ENCODE results near the gene GPC3.

Gene GPC3

DNA sequence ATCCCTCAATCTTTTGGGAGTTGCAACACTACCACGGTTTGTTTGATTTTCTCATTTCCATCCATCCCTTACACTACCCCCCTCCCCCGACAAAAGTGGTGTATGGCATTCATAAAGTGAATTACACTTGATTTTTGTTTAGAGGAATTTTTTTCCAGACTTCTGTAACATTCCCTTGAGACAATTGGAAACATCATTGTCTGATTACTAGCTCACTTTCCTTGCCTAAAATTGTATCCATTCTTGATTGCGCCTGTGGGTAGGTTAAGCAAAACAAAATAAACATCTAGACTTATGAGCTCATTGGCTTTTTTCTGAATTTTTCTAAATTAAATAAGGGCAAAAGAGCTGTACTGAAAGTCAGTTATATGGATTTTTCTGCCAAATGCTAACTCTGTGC lies 3.5 kb downstream of the GPC3 start:
- no peak overlapping the region for H2BK5ac ChIP-seq (ENCODE audit: low read length)
- no peak overlapping the region for H3K27ac ChIP-seq (ENCODE audit: low read depth, low read length)
- H4K8ac ChIP-seq (ENCODE audit: low read depth, low read length): no peak overlapping the region
- H3K4me2 ChIP-seq (ENCODE audit: low read length): no peak overlapping the region
- H3K23ac ChIP-seq (ENCODE audit: low read length): no peak overlapping the region
- DNase-seq: no peak
- no peaks in the 10 kb centered on the region for H3K4me1 ChIP-seq (ENCODE audit: control insufficient read depth, low read depth, low read length)
- no peak overlapping the region for H3K9ac ChIP-seq (ENCODE audit: low read length)
- no peak overlapping the region for H3K18ac ChIP-seq (ENCODE audit: low read length)
- WGBS (ENCODE audit: extremely low coverage, insufficient coverage, low lambda C conversion rate): no CpG with 5 or more reads among the region's 3 CpGs
- no peaks in the 10 kb centered on the region for H3K27me3 ChIP-seq (ENCODE audit: insufficient read depth, low read length, poor library complexity)
- H2BK120ac ChIP-seq (ENCODE audit: low read depth, low read length): no peak overlapping the region
- no peak overlapping the region for H3K4me3 ChIP-seq (ENCODE audit: low read length)
- H3K36me3 ChIP-seq (ENCODE audit: control insufficient read depth, insufficient read depth, low read length): no peaks in the 10 kb centered on the region
- no peak overlapping the region for H3K56ac ChIP-seq (ENCODE audit: low read length)
- H3K4ac ChIP-seq (ENCODE audit: low read depth, low read length): no peak overlapping the region
- H3K79me1 ChIP-seq (ENCODE audit: low read length): no peaks in the 10 kb centered on the region
- H3K79me2 ChIP-seq (ENCODE audit: control insufficient read depth, insufficient read depth, low read length): no peaks in the 10 kb centered on the region
- no peak overlapping the region for H2BK15ac ChIP-seq (replicated peaks; ENCODE audit: low read depth)
- H2AK5ac ChIP-seq (ENCODE audit: low read length): no peak overlapping the region
- no peak overlapping the region for H4K5ac ChIP-seq (ENCODE audit: low read length)

DNA sequence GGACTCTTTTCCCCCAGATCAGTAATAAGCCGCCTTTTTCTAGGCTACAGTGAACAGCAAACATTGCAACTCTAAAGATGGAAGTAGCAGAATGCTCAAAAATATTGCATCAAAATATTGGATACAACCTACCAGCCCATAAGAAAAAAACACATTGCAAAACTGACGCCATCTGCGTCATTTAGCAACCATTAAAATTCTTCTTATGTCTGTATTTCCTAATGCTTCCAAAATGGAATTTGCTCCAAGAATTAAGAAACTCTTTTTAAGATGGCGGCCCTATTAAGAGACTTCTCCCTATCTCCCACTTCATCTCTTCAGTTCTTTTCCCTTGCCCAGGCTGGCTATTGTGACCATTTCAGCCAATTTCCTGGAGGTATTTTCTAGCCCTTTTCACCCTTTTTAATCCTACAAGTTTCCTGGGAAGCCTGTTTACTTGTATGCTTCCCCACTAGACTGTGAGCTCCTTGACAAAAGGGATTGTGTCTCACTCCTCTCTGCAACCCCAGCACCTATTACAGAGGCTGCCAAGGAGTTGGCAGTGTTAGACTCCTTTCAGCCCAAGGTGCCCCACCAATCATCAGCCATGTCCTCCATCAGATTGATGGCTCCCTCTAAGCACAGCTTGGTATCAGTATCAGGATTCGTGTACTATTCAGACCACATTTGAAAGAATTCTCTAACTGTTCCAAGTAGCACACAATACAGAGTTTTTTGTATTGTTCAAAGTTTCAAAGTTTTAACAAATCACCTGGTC lies 4.4 kb downstream of the GPC3 start:
- H2BK5ac ChIP-seq (ENCODE audit: low read length): no peak overlapping the region
- no peak overlapping the region for H4K5ac ChIP-seq (ENCODE audit: low read length)
- no peaks in the 10 kb centered on the region for H3K79me1 ChIP-seq (ENCODE audit: low read length)
- H3K4me1 ChIP-seq (ENCODE audit: control insufficient read depth, low read depth, low read length): no peaks in the 10 kb centered on the region
- no peak for DNase-seq
- no peak overlapping the region for H3K23ac ChIP-seq (ENCODE audit: low read length)
- H3K27me3 ChIP-seq (ENCODE audit: insufficient read depth, low read length, poor library complexity): no peaks in the 10 kb centered on the region
- WGBS (ENCODE audit: extremely low coverage, insufficient coverage, low lambda C conversion rate): no CpG with 5 or more reads among the region's 5 CpGs
- H3K4ac ChIP-seq (ENCODE audit: low read depth, low read length): no peak overlapping the region
- H3K56ac ChIP-seq (ENCODE audit: low read length): no peak overlapping the region
- no peak overlapping the region for H3K9ac ChIP-seq (ENCODE audit: low read length)
- H2BK15ac ChIP-seq (replicated peaks; ENCODE audit: low read depth): no peak overlapping the region
- H3K4me3 ChIP-seq (ENCODE audit: low read length): no peak overlapping the region
- H3K36me3 ChIP-seq (ENCODE audit: control insufficient read depth, insufficient read depth, low read length): no peaks in the 10 kb centered on the region
- no peak overlapping the region for H3K18ac ChIP-seq (ENCODE audit: low read length)
- no peak overlapping the region for H3K4me2 ChIP-seq (ENCODE audit: low read length)
- H2AK5ac ChIP-seq (ENCODE audit: low read length): no peak overlapping the region
- H2BK120ac ChIP-seq (ENCODE audit: low read depth, low read length): no peak overlapping the region
- no peak overlapping the region for H4K8ac ChIP-seq (ENCODE audit: low read depth, low read length)
- no peak overlapping the region for H3K27ac ChIP-seq (ENCODE audit: low read depth, low read length)
- H3K79me2 ChIP-seq (ENCODE audit: control insufficient read depth, insufficient read depth, low read length): no peaks in the 10 kb centered on the region

DNA sequence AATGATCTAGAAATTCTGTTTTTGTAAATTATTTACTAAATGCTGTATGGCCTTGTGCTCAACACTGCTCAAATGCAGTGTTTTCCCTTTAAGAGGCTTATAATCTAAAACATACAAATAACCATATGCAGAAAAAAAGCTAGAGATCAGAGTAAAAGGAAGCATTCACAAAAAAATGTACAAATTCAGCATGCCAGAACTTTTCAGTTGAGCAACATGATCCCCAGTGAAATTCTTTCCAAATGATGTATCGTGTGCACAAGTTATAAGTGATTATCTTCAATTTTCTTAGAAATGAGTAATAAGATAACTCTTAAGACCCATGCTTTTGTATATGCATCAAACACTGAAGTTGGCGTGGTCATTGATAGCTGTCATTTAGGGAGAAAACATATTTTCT lies 5.0 kb downstream of the GPC3 start:
- Histone ChIP-seq H3K27me3 (ENCODE audit: insufficient read depth, low read length, poor library complexity) (no peaks in the 10 kb centered on the region), H3K36me3 (ENCODE audit: control insufficient read depth, insufficient read depth, low read length) (no peaks in the 10 kb centered on the region), H4K8ac (ENCODE audit: low read depth, low read length) (no peak overlapping the region), H3K9ac (ENCODE audit: low read length) (no peak overlapping the region), H2BK15ac (replicated peaks; ENCODE audit: low read depth) (no peak overlapping the region), H3K4me2 (ENCODE audit: low read length) (no peak overlapping the region), H3K56ac (ENCODE audit: low read length) (no peak overlapping the region), H3K4me1 (ENCODE audit: control insufficient read depth, low read depth, low read length) (no peaks in the 10 kb centered on the region), H3K4me3 (ENCODE audit: low read length) (no peak overlapping the region), H3K4ac (ENCODE audit: low read depth, low read length) (no peak overlapping the region), H3K79me2 (ENCODE audit: control insufficient read depth, insufficient read depth, low read length) (no peaks in the 10 kb centered on the region), H3K18ac (ENCODE audit: low read length) (no peak overlapping the region), H2AK5ac (ENCODE audit: low read length) (no peak overlapping the region), H2BK120ac (ENCODE audit: low read depth, low read length) (no peak overlapping the region), H4K5ac (ENCODE audit: low read length) (no peak overlapping the region), H3K23ac (ENCODE audit: low read length) (no peak overlapping the region), H3K27ac (ENCODE audit: low read depth, low read length) (no peak overlapping the region), H2BK5ac (ENCODE audit: low read length) (no peak overlapping the region), H3K79me1 (ENCODE audit: low read length) (no peaks in the 10 kb centered on the region)
- no peak for DNase-seq
- whole genome bisulfite sequencing (ENCODE audit: extremely low coverage, insufficient coverage, low lambda C conversion rate): no CpG with 5 or more reads among the region's 2 CpGs

DNA sequence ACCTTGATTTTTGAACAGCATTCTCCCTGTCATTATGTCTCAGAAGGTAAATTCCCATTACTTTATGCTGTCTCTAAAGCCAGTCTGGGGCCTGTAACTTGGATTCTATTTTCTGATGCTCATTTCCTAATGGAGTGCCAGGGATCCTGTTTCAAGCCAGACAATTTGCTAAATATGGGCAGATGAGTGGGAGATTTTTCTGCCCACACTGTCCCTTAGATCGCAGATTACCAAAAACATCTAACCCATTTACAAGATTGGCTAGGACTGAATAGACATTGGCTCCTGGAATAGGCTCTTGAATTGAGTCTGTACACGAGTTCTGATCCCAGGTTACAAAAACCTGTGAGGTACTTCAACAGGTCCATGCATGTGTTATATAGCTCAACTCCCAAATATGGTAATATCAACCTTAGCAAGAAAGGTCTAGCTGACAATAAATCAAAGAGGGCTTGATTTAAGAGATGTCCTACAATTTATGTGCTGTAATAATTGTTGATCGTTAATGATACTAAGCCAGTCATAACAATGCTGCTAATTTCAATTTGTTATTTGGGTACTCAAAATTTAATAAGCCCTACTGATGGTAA lies 5.7 kb downstream of the GPC3 start:
- Histone ChIP-seq H2AK5ac (ENCODE audit: low read length) (no peak overlapping the region), H3K23ac (ENCODE audit: low read length) (no peak overlapping the region), H2BK5ac (ENCODE audit: low read length) (no peak overlapping the region), H3K4me3 (ENCODE audit: low read length) (no peak overlapping the region), H3K18ac (ENCODE audit: low read length) (no peak overlapping the region), H3K36me3 (ENCODE audit: control insufficient read depth, insufficient read depth, low read length) (no peaks in the 10 kb centered on the region), H3K4me1 (ENCODE audit: control insufficient read depth, low read depth, low read length) (no peaks in the 10 kb centered on the region), H3K56ac (ENCODE audit: low read length) (no peak overlapping the region), H4K8ac (ENCODE audit: low read depth, low read length) (no peak overlapping the region), H3K4me2 (ENCODE audit: low read length) (no peak overlapping the region), H2BK120ac (ENCODE audit: low read depth, low read length) (no peak overlapping the region), H2BK15ac (replicated peaks; ENCODE audit: low read depth) (no peak overlapping the region), H4K5ac (ENCODE audit: low read length) (no peak overlapping the region), H3K79me1 (ENCODE audit: low read length) (no peaks in the 10 kb centered on the region), H3K27ac (ENCODE audit: low read depth, low read length) (no peak overlapping the region), H3K9ac (ENCODE audit: low read length) (no peak overlapping the region), H3K4ac (ENCODE audit: low read depth, low read length) (no peak overlapping the region), H3K27me3 (ENCODE audit: insufficient read depth, low read length, poor library complexity) (no peaks in the 10 kb centered on the region), H3K79me2 (ENCODE audit: control insufficient read depth, insufficient read depth, low read length) (no peaks in the 10 kb centered on the region)
- WGBS (ENCODE audit: extremely low coverage, insufficient coverage, low lambda C conversion rate): no CpG with 5 or more reads among the region's 3 CpGs
- no peak for DNase-seq

DNA sequence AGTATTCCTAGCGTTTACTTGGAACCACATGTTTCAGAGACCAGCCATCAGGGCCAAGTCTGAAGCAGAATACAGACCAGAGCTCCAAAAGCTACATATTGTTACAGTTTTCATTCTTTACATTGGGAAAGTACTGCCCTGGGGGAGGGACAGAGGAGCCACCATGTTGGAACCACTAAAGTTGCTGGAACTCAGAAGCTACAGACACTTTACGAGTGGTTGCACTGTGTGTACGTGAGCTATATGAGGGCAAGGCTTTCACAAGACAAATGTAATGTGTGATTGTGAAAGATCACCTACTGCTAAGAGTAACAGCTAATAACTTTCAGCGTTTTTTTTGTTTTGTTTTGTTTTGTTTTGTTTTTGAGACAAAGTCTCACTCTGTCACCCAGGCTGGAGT lies 11.7 kb downstream of the GPC3 start:
- no peaks in the 10 kb centered on the region for H3K79me1 ChIP-seq (ENCODE audit: low read length)
- no peaks in the 10 kb centered on the region for H3K27me3 ChIP-seq (ENCODE audit: insufficient read depth, low read length, poor library complexity)
- H4K8ac ChIP-seq (ENCODE audit: low read depth, low read length): no peak overlapping the region
- no peaks in the 10 kb centered on the region for H3K36me3 ChIP-seq (ENCODE audit: control insufficient read depth, insufficient read depth, low read length)
- no peak overlapping the region for H3K27ac ChIP-seq (ENCODE audit: low read depth, low read length)
- no peak overlapping the region for H2BK5ac ChIP-seq (ENCODE audit: low read length)
- no peak overlapping the region for H3K23ac ChIP-seq (ENCODE audit: low read length)
- no peak overlapping the region for H3K18ac ChIP-seq (ENCODE audit: low read length)
- no peak overlapping the region for H3K4ac ChIP-seq (ENCODE audit: low read depth, low read length)
- no peak overlapping the region for H3K4me2 ChIP-seq (ENCODE audit: low read length)
- no peak overlapping the region for H3K9ac ChIP-seq (ENCODE audit: low read length)
- no peak overlapping the region for H2BK15ac ChIP-seq (replicated peaks; ENCODE audit: low read depth)
- no peak for DNase-seq
- no peak overlapping the region for H3K4me3 ChIP-seq (ENCODE audit: low read length)
- no peaks in the 10 kb centered on the region for H3K79me2 ChIP-seq (ENCODE audit: control insufficient read depth, insufficient read depth, low read length)
- no peak overlapping the region for H2AK5ac ChIP-seq (ENCODE audit: low read length)
- no peaks in the 10 kb centered on the region for H3K4me1 ChIP-seq (ENCODE audit: control insufficient read depth, low read depth, low read length)
- no CpG with 5 or more reads among the region's 4 CpGs for WGBS (ENCODE audit: extremely low coverage, insufficient coverage, low lambda C conversion rate)
- no peak overlapping the region for H3K56ac ChIP-seq (ENCODE audit: low read length)
- no peak overlapping the region for H4K5ac ChIP-seq (ENCODE audit: low read length)
- no peak overlapping the region for H2BK120ac ChIP-seq (ENCODE audit: low read depth, low read length)

DNA sequence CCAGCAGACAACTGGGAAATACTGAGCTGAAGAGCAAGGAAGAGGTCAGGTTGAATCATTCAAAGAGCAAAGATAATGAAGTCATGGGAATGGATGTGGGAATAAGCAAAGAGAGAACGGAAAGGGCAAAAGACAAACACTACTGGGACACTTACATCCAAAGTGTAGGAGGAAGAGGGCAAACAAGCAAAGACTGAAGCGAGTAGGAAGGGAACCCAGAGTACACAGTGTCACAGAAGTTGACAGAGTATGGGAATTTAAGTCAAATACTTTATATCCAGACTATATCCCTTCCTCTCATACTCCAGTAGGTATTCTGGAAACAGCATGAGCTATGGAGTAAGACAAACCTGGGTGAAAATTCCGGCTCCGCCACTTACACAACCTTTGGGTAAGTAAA lies 12.5 kb downstream of the GPC3 start:
- Histone ChIP-seq H3K27me3 (ENCODE audit: insufficient read depth, low read length, poor library complexity) (no peaks in the 10 kb centered on the region), H3K23ac (ENCODE audit: low read length) (no peak overlapping the region), H3K36me3 (ENCODE audit: control insufficient read depth, insufficient read depth, low read length) (no peaks in the 10 kb centered on the region), H3K27ac (ENCODE audit: low read depth, low read length) (no peak overlapping the region), H3K4me3 (ENCODE audit: low read length) (no peak overlapping the region), H2BK120ac (ENCODE audit: low read depth, low read length) (no peak overlapping the region), H4K5ac (ENCODE audit: low read length) (no peak overlapping the region), H3K18ac (ENCODE audit: low read length) (no peak overlapping the region), H3K56ac (ENCODE audit: low read length) (no peak overlapping the region), H3K4me2 (ENCODE audit: low read length) (no peak overlapping the region), H3K4me1 (ENCODE audit: control insufficient read depth, low read depth, low read length) (no peaks in the 10 kb centered on the region), H3K79me2 (ENCODE audit: control insufficient read depth, insufficient read depth, low read length) (no peaks in the 10 kb centered on the region), H2BK5ac (ENCODE audit: low read length) (no peak overlapping the region), H2AK5ac (ENCODE audit: low read length) (no peak overlapping the region), H4K8ac (ENCODE audit: low read depth, low read length) (no peak overlapping the region), H3K4ac (ENCODE audit: low read depth, low read length) (no peak overlapping the region), H3K9ac (ENCODE audit: low read length) (no peak overlapping the region), H2BK15ac (replicated peaks; ENCODE audit: low read depth) (no peak overlapping the region), H3K79me1 (ENCODE audit: low read length) (no peaks in the 10 kb centered on the region)
- WGBS (ENCODE audit: extremely low coverage, insufficient coverage, low lambda C conversion rate): no CpG with 5 or more reads among the region's 4 CpGs
- DNase-seq: no peak

All from mesendoderm (in vitro differentiated cells).